CD4-positive, alpha-beta T cell treated with Interferon alpha-2 for 1 hour (primary cell): ENCODE measurements around the gene MTRF1.
"Not testable (repeated sequence)": the region's sequence is repeated elsewhere in the genome, so short reads cannot be mapped to it uniquely, and the experiment has no call there.

Source experiments
- DNase-seq, 2 donors: peaks; one replicate each; pipeline ENCODE4 v3.0.0-alpha.2; 2020 to 2022

Gene MTRF1

GRCh38 chr13:41279156-41279555 is 15.8 kb upstream of the MTRF1 start:
- DNase-seq = not testable (repeated sequence)

GRCh38 chr13:41276824-41277223 is 13.4 kb upstream of the MTRF1 start:
- DNase-seq = no peak

GRCh38 chr13:41274881-41275280 is 11.5 kb upstream of the MTRF1 start:
- DNase-seq = no peak

GRCh38 chr13:41273831-41274441 is 10.6 kb upstream of the MTRF1 start:
- DNase-seq = no peak

GRCh38 chr13:41271456-41272285 is 8.3 kb upstream of the MTRF1 start:
- DNase-seq = peak in 1 of 2 donors; percentile 16

- DNase-seq = peak in 1 of 2 donors; percentile 26
These were observed 5.4 kb upstream of the MTRF1 start for GRCh38 chr13:41268764-41269163.

GRCh38 chr13:41267106-41267505 is 3.7 kb upstream of the MTRF1 start:
- DNase-seq = no peak

GRCh38 chr13:41259875-41260501 is 3.4 kb downstream of the MTRF1 start:
- no peak for DNase-seq

GRCh38 chr13:41257535-41257934 is 5.8 kb downstream of the MTRF1 start:
- DNase-seq = no peak

GRCh38 chr13:41254902-41255301 is 8.5 kb downstream of the MTRF1 start:
- DNase-seq = no peak

GRCh38 chr13:41250993-41251392 is 12.4 kb downstream of the MTRF1 start:
- DNase-seq = no peak

GRCh38 chr13:41246969-41247680 is 16.3 kb downstream of the MTRF1 start:
- DNase-seq = no peak

- DNase-seq = no peak
These were observed 18.8 kb downstream of the MTRF1 start for GRCh38 chr13:41244556-41244955.

GRCh38 chr13:41241626-41242025 is 21.8 kb downstream of the MTRF1 start:
- no peak for DNase-seq

GRCh38 chr13:41236369-41236768 is 27.0 kb downstream of the MTRF1 start:
- no peak for DNase-seq

GRCh38 chr13:41232578-41233480 is 30.5 kb downstream of the MTRF1 start:
- DNase-seq = no peak

GRCh38 chr13:41231786-41232185 is 31.6 kb downstream of the MTRF1 start:
- DNase-seq = peak in 1 of 2 donors; percentile 5

- no peak for DNase-seq
These were observed 32.2 kb downstream of the MTRF1 start for GRCh38 chr13:41231025-41231677.

- DNase-seq = no peak
These were observed 34.0 kb downstream of the MTRF1 start for GRCh38 chr13:41229356-41229755.

GRCh38 chr13:41224113-41225110 is 39.0 kb downstream of the MTRF1 start:
- no peak for DNase-seq
